H9 (cell line): ENCODE results near the gene RYR1. TPM values are rescaled to one million over a fixed set of nuclear protein-coding genes. Genes with fewer than 3 reads are reported as not detected.

Experiments used
- DNase-seq: peaks from one replicate; pipeline ENCODE4 v3.0.0-alpha.2; 2017
- H2AFZ ChIP-seq: one replicate; pipeline ENCODE4 v1.6.1; 2013; ENCODE audit warnings: mild to moderate bottlenecking, low read length, control low read depth, moderate library complexity
- H2AK5ac ChIP-seq: 2 replicates; pipeline ENCODE4 v1.6.1; 2013; ENCODE audit warnings: low read length, control low read depth, mixed read lengths; ENCODE audit not compliant: insufficient read length
- H2BK120ac ChIP-seq: one replicate; pipeline ENCODE4 v1.6.1; 2013; ENCODE audit warnings: low read depth, mild to moderate bottlenecking, low read length, control low read depth, inconsistent platforms; ENCODE audit not compliant: poor library complexity, severe bottlenecking
- H2BK12ac ChIP-seq: 2 replicates; pipeline ENCODE4 v1.6.1; 2013; ENCODE audit warnings: low read length, control low read depth, mixed read lengths, low read depth; ENCODE audit not compliant: insufficient read length
- H2BK15ac ChIP-seq: 2 replicates; pipeline ENCODE4 v1.6.1; 2013; ENCODE audit warnings: low read depth, low read length, control low read depth
- H2BK20ac ChIP-seq: one replicate; pipeline ENCODE4 v1.6.1; 2013; ENCODE audit warnings: low read depth, mild to moderate bottlenecking, low read length, control low read depth, inconsistent platforms; ENCODE audit not compliant: poor library complexity, severe bottlenecking
- H2BK5ac ChIP-seq: 2 replicates; pipeline ENCODE4 v1.6.1; 2013; ENCODE audit warnings: low read length, control low read depth, mixed read lengths; ENCODE audit not compliant: insufficient read length
- H3K14ac ChIP-seq: 2 replicates; pipeline ENCODE4 v1.6.1; 2013; ENCODE audit warnings: low read length, control low read depth; ENCODE audit not compliant: insufficient read depth
- H3K18ac ChIP-seq: 2 replicates; pipeline ENCODE4 v1.6.1; 2013; ENCODE audit warnings: low read depth, mild to moderate bottlenecking, mixed read lengths, low read length, control low read depth; ENCODE audit not compliant: insufficient read length
- H3K23ac ChIP-seq: 2 replicates; pipeline ENCODE4 v1.6.1; 2013; ENCODE audit warnings: low read length, control low read depth, mixed read lengths, low read depth; ENCODE audit not compliant: insufficient read length
- H3K23me2 ChIP-seq: 2 replicates; pipeline ENCODE4 v1.6.1; 2013; ENCODE audit warnings: low read depth, mild to moderate bottlenecking, mixed read lengths, low read length, control low read depth; ENCODE audit not compliant: insufficient read length, poor library complexity, severe bottlenecking
- H3K27ac ChIP-seq: 2 replicates; pipeline ENCODE4 v1.5.1; 2013; ENCODE audit warnings: low read length, control low read depth, mixed read lengths, low read depth; ENCODE audit not compliant: insufficient read length
- H3K27me3 ChIP-seq: 2 replicates; pipeline ENCODE4 v1.6.1; 2013; ENCODE audit warnings: low read length, control low read depth, inconsistent platforms; ENCODE audit not compliant: insufficient read depth
- H3K4ac ChIP-seq: 2 replicates; pipeline ENCODE4 v1.6.1; 2013; ENCODE audit warnings: low read depth, mild to moderate bottlenecking, control low read depth, inconsistent platforms, low read length, moderate library complexity
- H3K4me1 ChIP-seq: 2 replicates; pipeline ENCODE4 v1.6.1; 2013; ENCODE audit warnings: low read length, control low read depth, inconsistent platforms; ENCODE audit not compliant: insufficient read depth
- H3K4me2 ChIP-seq: 2 replicates; pipeline ENCODE4 v1.6.1; 2013; ENCODE audit warnings: low read length, control low read depth, mixed read lengths; ENCODE audit not compliant: insufficient read length, insufficient read depth
- H3K56ac ChIP-seq: 2 replicates; pipeline ENCODE4 v1.6.1; 2013; ENCODE audit warnings: low read depth, mild to moderate bottlenecking, mixed read lengths, low read length, control low read depth; ENCODE audit not compliant: insufficient read length
- H3K79me1 ChIP-seq: 2 replicates; pipeline ENCODE4 v1.6.1; 2013; ENCODE audit warnings: low read depth, mild to moderate bottlenecking, moderate library complexity, low read length, control low read depth, inconsistent platforms; ENCODE audit not compliant: insufficient read depth, poor library complexity, severe bottlenecking
- H3K79me2 ChIP-seq: 2 replicates; pipeline ENCODE4 v1.6.1; 2013; ENCODE audit warnings: low read length, control low read depth, inconsistent platforms; ENCODE audit not compliant: insufficient read depth
- H3K9ac ChIP-seq: 2 replicates; pipeline ENCODE4 v1.6.1; 2013; ENCODE audit warnings: low read length, control low read depth, mixed read lengths; ENCODE audit not compliant: insufficient read length; ENCODE audit errors: extremely low read depth
- H3K9me3 ChIP-seq: one replicate; pipeline ENCODE4 v1.6.1; 2013; ENCODE audit warnings: low read depth, low read length, inconsistent platforms; ENCODE audit not compliant: control insufficient read depth
- H3T11ph ChIP-seq: one replicate; pipeline ENCODE4 v1.6.1; 2013; ENCODE audit warnings: mild to moderate bottlenecking, low read length, control low read depth, inconsistent platforms
- H4K20me1 ChIP-seq: one replicate; pipeline ENCODE4 v1.6.1; 2013; ENCODE audit not compliant: control insufficient read depth, insufficient read length, insufficient read depth
- H4K5ac ChIP-seq: 2 replicates; pipeline ENCODE4 v1.6.1; 2013; ENCODE audit warnings: low read depth, mild to moderate bottlenecking, mixed read lengths, low read length, control low read depth; ENCODE audit not compliant: insufficient read length
- H4K8ac ChIP-seq: replicated peaks from 2 replicates; pipeline ENCODE4 v1.6.1; 2013; ENCODE audit warnings: low read length, control low read depth, mixed read lengths, low read depth; ENCODE audit not compliant: insufficient read length
- H4K91ac ChIP-seq: 2 replicates; pipeline ENCODE4 v1.6.1; 2013; ENCODE audit warnings: low read depth, mild to moderate bottlenecking, moderate library complexity, mixed read lengths, low read length, control low read depth; ENCODE audit not compliant: insufficient read length
- H3K27ac Mint-ChIP-seq, 3 experiments: 2 replicates in 2 of 3; 3 replicates in 1 of 3; pipeline ENCODE4 v1.8.0; 2020 to 2021; ENCODE audit warnings: mixed read lengths in 3 of 3, mild to moderate bottlenecking in 1 of 3, moderate library complexity in 1 of 3
- H3K27me3 Mint-ChIP-seq: 2 replicates; pipeline ENCODE4 v1.8.0; 2021; ENCODE audit warnings: low read depth, mild to moderate bottlenecking, moderate library complexity, mixed read lengths
- H3K36me3 Mint-ChIP-seq, 3 experiments: 2 replicates in 2 of 3; 3 replicates in 1 of 3; pipeline ENCODE4 v1.8.0; 2020 to 2021; ENCODE audit warnings: low read depth in 3 of 3, mixed read lengths in 3 of 3; ENCODE audit not compliant: insufficient read depth in 1 of 3
- H3K4me1 Mint-ChIP-seq, 2 experiments: 2 replicates each; pipeline ENCODE4 v1.8.0; 2020; ENCODE audit warnings: mixed read lengths in 2 of 2
- H3K4me3 Mint-ChIP-seq, 2 experiments: 2 replicates in 1 of 2; 3 replicates in 1 of 2; pipeline ENCODE4 v1.8.0; 2020 to 2021; ENCODE audit warnings: mild to moderate bottlenecking in 2 of 2, mixed read lengths in 2 of 2, moderate library complexity in 1 of 2
- H3K9me3 Mint-ChIP-seq, 2 experiments: 2 replicates in 1 of 2; 3 replicates in 1 of 2; pipeline ENCODE4 v1.8.0; 2020; ENCODE audit warnings: mild to moderate bottlenecking in 2 of 2, mixed read lengths in 2 of 2, moderate library complexity in 1 of 2
- CTCF ChIP-seq: fragments of 200-600 bp; sonication (generic); conservative IDR thresholded peaks from 3 replicates; pipeline ENCODE4 v1.8.0; 2021; ENCODE audit warnings: antibody characterized with exemption, mild to moderate bottlenecking
- WGBS: extraction: QIAGEN DNeasy Blood & Tissue Kit; methylation state at CpG from one replicate; pipeline ENCODE4 v1.1.7; 2013; ENCODE audit warnings: missing lambda C conversion rate, low lambda C conversion rate, mixed read lengths; ENCODE audit not compliant: insufficient read length; ENCODE audit errors: extremely low coverage; 5-methylcytosine and 5-hydroxymethylcytosine counted together
- total RNA-seq: library from RNA; stranded (reverse); gene quantifications from 2 replicates; pipeline ENCODE4 v1.2.1, GENCODE V29; 2021

RYR1 gene
- total RNA-seq, 1 experiment from 2014 or later = 8.9 TPM

- Mint-ChIP-seq H3K9me3 (no peaks in the 10 kb centered on the region), H3K27ac (peak overlapping the region in 1 of 3 experiments; percentile 36; a peak in 2 of 7 replicates), H3K4me3 (no peak overlapping the region), H3K27me3 (no peaks in the 10 kb centered on the region), H3K36me3 (peaks cover 5 to 26% (median 22%) of the 10 kb centered on the region in 3 experiments), H3K4me1 (no peaks in the 10 kb centered on the region)
- H2BK15ac ChIP-seq = no peak overlapping the region
- no peaks in the 10 kb centered on the region for H3K4me1 ChIP-seq
- no CpG with 5 or more reads among the region's 2 CpGs for WGBS
- no peak for TF ChIP-seq CTCF
- no peaks in the 10 kb centered on the region for H3K27me3 ChIP-seq
- no peak overlapping the region for H3K23ac ChIP-seq
- H3K4me2 ChIP-seq = no peak overlapping the region
- H4K20me1 ChIP-seq = no peaks in the 10 kb centered on the region
- H4K8ac ChIP-seq = no peak overlapping the region
- no peak overlapping the region for H3K27ac ChIP-seq
- no peaks in the 10 kb centered on the region for H3K23me2 ChIP-seq
- no peak overlapping the region for H2AFZ ChIP-seq
- H4K5ac ChIP-seq = no peak overlapping the region
- no peak overlapping the region for H2BK12ac ChIP-seq
- H3K79me1 ChIP-seq = no peaks in the 10 kb centered on the region
- H2AK5ac ChIP-seq = no peak overlapping the region
- H3K18ac ChIP-seq = no peak overlapping the region
- no peaks in the 10 kb centered on the region for H3K9me3 ChIP-seq
- DNase-seq = no peak
- no peak overlapping the region for H4K91ac ChIP-seq
- H3K9ac ChIP-seq = no peak overlapping the region
- no peak overlapping the region for H2BK120ac ChIP-seq
- no peak overlapping the region for H3T11ph ChIP-seq
- no peak overlapping the region for H3K56ac ChIP-seq
- no peaks in the 10 kb centered on the region for H3K79me2 ChIP-seq
- no peak overlapping the region for H3K4ac ChIP-seq
- H3K14ac ChIP-seq = no peak overlapping the region
- H2BK20ac ChIP-seq = no peak overlapping the region
- no peak overlapping the region for H2BK5ac ChIP-seq
Observed at GRCh38 chr19:38588041-38588440, 154.6 kb downstream of the RYR1 start.
